ENCODE results near the gene TGDS.
"Not testable (repeated sequence)": the region's sequence is repeated elsewhere in the genome, so short reads cannot be mapped to it uniquely, and the experiment has no call there.

TGDS gene, protein sequence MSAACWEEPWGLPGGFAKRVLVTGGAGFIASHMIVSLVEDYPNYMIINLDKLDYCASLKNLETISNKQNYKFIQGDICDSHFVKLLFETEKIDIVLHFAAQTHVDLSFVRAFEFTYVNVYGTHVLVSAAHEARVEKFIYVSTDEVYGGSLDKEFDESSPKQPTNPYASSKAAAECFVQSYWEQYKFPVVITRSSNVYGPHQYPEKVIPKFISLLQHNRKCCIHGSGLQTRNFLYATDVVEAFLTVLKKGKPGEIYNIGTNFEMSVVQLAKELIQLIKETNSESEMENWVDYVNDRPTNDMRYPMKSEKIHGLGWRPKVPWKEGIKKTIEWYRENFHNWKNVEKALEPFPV

DNA sequence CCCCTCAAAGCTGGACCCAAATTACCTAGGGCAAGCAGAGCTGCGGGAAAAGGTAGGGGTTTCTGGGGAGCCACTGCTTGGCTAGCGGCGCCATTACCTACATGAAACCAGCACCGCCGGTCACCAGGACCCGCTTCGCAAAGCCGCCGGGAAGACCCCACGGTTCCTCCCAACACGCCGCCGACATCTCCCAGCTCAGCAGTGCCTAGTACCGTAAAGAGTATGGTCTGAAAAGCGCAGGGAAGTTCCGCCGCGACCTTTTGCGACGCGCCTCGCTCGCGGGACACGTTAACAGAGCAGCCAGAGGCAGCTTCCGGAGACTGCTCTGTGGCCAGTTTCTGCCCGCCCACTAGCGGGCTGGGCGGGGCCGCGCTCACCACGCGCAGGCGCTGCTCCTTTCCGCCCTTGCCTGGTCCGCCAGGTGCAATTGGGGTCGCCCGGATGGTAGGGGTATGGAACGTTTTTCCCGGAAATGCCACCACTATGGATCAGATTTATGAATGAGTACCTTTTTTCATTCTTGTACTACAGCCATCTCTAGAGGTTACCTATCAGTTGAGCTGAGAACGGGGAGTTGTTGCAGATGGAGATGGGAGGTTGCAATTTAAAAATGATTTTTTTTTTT is at the start of gene TGDS:
TGDS (minus strand) TSS at position 203 of the 625 bp plus-strand sequence; CDS start at position 187, 16 bp downstream.
- peak; percentile 96 for DNase-seq (ENCODE audit: low spot score)

DNA sequence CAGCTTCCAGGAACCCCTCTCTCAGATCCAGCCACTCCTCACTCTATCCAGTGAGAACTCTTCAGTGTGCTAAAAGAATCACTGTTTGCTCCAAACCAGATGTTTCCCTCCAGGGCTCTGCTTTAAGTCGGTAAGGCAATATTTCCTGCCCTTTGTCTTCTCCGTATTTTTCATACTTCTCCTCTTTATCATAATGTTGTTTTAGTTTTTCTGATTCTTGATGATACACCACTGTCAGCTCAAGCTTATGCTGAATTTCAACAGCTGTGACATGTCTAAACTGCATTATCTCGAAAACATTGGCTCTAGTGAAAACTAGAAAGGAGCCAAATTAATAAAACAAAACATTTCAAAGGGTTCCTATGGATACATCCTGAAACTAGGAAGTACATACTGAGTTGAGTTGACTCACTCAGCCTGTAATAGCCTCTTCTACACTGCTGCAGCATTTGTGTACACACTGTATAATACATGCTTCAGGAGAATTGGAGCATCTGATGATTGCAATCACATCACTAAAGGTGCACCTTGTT is 45.5 kb upstream of the TGDS start:
- peak; percentile 69 for DNase-seq (ENCODE audit: low spot score)

DNA sequence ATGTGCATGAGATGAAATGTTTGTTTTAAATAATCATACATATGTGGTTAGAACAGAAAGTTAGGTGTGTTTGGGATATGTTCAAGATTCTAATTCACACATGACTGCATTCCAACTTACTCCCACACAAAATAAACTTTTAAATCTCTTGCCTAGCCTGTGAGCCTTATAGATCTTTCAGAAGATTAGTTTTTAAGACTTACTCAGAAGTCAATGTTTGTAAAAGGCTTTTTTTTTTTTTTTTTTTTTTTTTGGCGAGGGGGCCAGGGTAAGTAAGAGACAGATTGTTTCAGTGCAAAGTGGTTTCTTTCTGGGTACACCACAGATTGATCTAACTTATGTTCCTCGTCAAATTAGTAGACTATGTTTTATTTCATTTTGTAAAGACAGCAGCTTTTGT is 44.8 kb upstream of the TGDS start:
- DNase-seq (ENCODE audit: low spot score) = no peak

DNA sequence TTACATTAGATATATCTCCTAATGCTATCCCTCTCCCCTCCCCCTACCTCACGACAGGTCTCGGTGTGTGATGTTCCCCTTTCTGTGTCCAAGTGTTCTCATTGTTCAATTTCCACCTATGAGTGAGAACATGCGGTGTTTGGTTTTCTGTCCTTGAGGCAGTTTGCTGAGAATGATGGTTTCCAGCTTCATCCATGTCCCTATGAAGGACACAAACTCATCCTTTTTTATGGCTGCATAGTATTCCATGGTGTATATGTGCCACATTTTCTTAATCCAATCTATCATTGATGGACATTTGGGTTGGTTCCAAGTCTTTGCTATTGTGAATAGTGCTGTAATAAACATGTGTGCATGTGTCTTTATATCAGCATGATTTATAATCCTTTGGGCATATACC is 41.7 kb upstream of the TGDS start:
- not testable (repeated sequence) for DNase-seq (ENCODE audit: low spot score)

- DNase-seq (ENCODE audit: low spot score) = no peak
These were observed 41.1 kb upstream of the TGDS start for GRCh38 chr13:94636942-94637578.

- not testable (repeated sequence) for DNase-seq (ENCODE audit: low spot score)
These were observed 40.1 kb upstream of the TGDS start for GRCh38 chr13:94636096-94636495.

DNA sequence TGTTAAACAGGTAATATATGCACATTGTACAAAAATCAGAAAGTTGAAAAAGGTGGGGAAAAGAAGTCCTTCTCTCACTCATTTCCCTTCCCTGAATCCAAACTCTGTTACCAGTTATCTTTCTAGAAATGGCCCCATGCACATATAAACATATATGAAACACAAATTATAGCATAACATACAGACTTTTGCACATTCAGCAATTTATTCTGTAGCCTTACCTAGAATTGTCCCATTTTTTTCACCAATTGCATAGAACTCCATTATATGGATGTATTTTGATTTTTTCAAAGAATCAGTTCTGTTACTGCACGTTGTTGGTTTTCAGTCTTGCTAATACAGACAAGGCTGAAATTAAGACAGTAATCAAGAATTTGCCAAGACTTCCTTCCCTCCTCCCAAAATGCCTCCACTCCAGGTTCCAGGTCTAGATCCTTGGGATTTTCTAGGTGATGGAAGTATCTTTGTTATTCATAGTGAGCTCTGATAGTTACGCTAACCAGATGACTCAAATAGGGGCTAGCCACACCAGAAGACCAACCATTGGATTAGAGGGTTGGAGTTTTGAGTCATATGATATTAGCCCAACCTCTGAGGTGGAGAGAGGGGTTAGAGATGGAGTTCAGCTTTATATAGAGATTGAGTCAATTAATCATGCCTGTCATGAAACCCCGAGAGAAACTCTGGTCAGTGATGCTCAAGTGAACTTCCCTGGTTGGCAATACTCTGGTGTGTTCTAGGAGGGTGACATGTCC is 36.5 kb upstream of the TGDS start:
- DNase-seq (ENCODE audit: low spot score) = no peak

- no peak for DNase-seq (ENCODE audit: low spot score)
These were observed 34.9 kb upstream of the TGDS start for GRCh38 chr13:94630858-94631257.

- DNase-seq (ENCODE audit: low spot score) = no peak
These were observed 27.4 kb upstream of the TGDS start for GRCh38 chr13:94623316-94623715.

DNA sequence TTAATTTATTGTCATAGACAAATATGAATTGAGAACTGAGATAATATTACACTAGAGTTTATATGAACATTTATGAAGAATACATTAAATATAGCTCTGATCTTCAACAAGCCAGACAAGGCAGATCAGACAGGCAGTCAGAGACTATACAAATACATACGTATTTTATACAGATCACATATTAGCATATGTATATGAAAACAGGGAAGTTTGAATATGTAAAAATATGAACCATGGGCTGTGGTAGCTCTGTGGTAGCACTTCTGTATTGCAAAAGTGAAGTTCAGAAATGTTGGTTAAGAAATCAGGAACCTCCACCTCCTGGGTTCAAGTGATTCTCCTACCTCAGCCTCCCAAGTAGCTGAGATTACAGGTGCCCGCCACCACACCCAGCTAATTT is 26.4 kb upstream of the TGDS start:
- DNase-seq (ENCODE audit: low spot score) = no peak

GRCh38 chr13:94620286-94620896 is 24.4 kb upstream of the TGDS start:
- DNase-seq (ENCODE audit: low spot score) = peak; percentile 28

GRCh38 chr13:94617389-94618000 is 21.5 kb upstream of the TGDS start:
- peak; percentile 21 for DNase-seq (ENCODE audit: low spot score)

GRCh38 chr13:94613051-94613450 is 17.1 kb upstream of the TGDS start:
- DNase-seq (ENCODE audit: low spot score) = no peak

DNA sequence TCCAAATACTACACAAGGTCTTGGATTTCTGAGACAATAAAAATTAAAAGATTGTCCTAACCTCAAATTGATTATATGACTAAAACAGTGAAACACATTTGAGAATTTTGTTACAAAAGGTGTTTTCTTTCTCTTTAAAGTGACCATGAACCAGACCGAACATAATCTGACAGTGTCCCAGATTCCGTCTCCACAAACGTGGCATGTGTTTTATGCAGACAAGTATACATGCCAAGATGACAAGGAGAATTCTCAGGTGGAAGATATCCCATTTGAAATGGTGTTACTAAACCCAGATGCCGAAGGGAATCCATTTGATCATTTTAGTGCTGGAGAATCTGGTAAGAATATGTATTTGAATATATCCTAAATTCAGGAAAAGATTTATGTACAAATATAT is 16.1 kb upstream of the TGDS start:
- DNase-seq (ENCODE audit: low spot score) = no peak

DNA sequence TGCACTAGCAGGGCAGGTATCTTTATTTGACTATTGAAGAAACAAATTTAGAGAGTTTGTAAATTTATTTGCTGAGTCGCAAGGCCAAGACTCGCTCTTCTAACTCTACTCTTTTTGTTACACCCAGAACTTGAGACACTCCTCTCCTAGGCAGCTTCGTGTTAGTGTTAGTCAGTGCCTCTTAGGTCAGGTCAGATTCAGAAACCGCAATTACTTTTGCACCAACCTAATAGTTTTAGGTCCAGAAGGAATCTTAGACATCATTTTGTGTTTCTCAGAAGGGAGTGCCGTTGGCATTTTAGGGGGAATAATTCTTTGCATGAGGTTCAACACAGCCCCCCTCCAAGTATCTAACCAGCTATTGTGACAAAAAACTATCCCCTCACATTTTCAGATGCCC is 14.5 kb upstream of the TGDS start:
- no peak for DNase-seq (ENCODE audit: low spot score)

- no peak for DNase-seq (ENCODE audit: low spot score)
These were observed 13.2 kb upstream of the TGDS start for GRCh38 chr13:94609196-94609595.

GRCh38 chr13:94608586-94608985 is 12.6 kb upstream of the TGDS start:
- no peak for DNase-seq (ENCODE audit: low spot score)

- DNase-seq (ENCODE audit: low spot score) = no peak
These were observed 12.0 kb upstream of the TGDS start for GRCh38 chr13:94607939-94608338.

DNA sequence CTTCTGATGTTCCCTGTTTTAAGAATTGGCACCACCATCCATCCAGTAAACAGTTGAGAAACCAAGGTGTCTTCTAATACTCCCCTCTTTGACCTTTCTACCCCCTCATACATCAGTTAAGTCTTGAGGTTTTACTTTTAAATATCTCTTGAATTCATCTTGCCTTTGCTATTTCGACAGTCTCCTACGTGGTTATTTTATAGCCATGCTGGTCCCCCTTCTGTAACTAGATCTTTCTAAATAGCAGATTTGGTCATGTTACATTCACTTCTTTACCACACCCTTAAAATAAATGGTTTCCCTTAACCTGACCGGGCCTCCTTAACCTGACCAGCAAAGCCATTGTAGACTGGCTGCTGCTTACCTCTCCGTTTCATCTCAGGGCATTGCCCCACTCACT is 11.1 kb upstream of the TGDS start:
- no peak for DNase-seq (ENCODE audit: low spot score)

GRCh38 chr13:94602467-94602866 is 6.5 kb upstream of the TGDS start:
- DNase-seq (ENCODE audit: low spot score) = no peak
